ENCODE results near the gene CRYGN.

- TF ChIP-seq FOXP2 (optimal IDR thresholded peaks at IDR 0.05; ENCODE audit: borderline replicate concordance, extremely low read depth, extremely low read length, insufficient read depth), result no peak
- TF ChIP-seq REST (IDR thresholded peaks at IDR 0.05; ENCODE audit: insufficient read depth in 1 of 2, low read depth in 2 of 2, low read length in 2 of 2), result no peak
- no peak for TF ChIP-seq SIN3A (IDR thresholded peaks at IDR 0.05; ENCODE audit: borderline replicate concordance, insufficient read depth, low read length)
- no peak for TF ChIP-seq POLR2AphosphoS5 (IDR thresholded peaks at IDR 0.05; ENCODE audit: low read depth, low read length)
- TF ChIP-seq TAF1 (IDR thresholded peaks at IDR 0.05; ENCODE audit: borderline replicate concordance, insufficient read depth, low read length), result no peak
Measured at GRCh38 chr7:151423226-151423625, 16.7 kb downstream of the CRYGN start.
